GM21515 (cell line): Measurements from ENCODE around the gene RAF1.
"Not testable (repeated sequence)": the region's sequence is repeated elsewhere in the genome, so short reads cannot be mapped to it uniquely, and the experiment has no call there.

Experiments
- ATAC-seq: cut with Tn5 transposase; IDR thresholded peaks from one replicate; pipeline ENCODE4 v1.9.1; 2021; ENCODE audit not compliant: unreplicated experiment

RAF1 gene

DNA sequence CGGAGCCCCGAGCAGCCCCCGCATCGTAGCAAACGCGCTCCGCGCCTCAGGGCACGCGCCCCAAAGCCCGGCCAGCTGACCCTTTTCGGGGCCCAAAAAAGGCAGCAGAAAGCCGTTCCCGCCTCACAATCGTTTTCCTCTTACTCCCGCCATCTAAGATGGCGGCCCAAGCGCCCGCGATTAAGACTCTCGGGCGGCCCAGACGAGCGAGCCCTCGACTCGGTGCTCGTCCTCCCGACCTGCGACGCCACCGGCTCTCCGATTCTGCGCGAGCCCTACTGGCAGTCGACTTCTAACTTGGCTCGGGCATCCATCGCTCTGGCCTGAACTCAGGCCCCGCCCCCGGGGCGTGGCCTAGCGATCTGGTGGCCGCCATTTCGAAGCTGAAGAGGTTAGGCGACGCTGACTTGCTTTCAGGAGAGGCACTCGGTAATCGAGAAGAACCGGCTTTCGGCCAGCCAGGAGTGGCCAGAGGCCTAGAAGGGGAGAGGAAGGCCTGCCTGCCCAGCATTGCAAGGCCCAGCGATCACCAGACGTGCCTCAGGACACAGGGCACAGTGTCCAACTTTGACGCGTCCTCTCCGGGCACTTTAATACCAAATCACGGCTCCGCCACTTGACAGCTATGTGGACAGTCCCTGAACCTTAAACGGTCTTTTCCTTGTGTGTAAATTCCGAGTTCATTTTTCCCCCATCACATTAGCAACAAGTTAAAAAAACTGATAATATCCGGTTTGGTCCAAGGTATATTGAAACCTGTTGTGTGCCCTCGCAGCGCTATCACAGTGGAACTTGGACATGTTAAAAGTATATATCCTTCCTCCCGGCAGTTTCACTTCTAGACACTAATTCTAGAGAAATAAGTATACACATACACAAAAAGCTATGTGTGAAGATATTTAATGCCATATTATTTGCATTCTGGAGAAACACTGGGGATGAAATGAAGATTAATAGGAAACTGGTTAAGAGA lies at the start of gene RAF1:
TSS of gene RAF1 (minus strand) at position 182 of the 973 bp plus-strand sequence. CDS start 45,396 bp downstream, outside the sequence.
- ATAC-seq: peak; percentile 93

DNA sequence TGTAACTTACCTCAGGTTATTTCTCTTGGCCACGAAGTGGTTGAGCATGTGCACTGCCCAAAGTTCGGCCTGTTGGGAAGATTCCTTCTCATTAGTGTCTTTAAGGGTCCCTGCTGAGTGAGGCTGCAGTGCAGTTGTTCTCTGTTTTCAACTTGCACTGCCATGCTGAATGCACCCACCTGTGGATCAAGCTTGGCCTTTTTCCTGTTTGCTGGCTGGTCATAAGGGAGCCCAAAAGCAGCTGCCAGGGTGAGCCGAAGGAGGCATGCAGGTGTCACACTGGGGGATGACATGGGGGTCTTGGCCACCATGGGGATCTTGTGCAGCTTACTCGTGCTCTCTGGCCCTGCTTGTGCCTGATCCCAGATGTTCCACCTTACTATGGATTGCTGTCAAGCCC lies 46.1 kb upstream of the RAF1 start:
- ATAC-seq: no peak

DNA sequence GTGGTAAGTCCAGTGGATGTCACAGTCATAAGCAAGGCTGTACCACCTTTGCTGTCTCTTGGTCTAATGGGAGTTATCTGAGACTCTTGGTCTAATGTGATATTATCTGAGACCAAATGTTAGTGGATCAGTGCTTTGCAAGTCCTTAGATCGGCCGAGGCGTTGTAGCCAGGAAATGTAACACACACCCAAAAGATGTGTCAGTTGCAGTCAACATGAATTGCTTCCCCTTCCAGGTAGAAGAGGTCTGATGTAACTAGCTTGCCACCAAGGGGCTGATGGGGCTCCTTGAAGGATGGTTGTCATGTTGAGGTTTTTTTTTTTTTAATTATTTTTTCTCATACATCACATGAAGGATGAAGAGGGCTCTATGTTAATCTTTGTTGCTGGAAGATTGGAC lies 45.4 kb upstream of the RAF1 start:
- no peak for ATAC-seq

DNA sequence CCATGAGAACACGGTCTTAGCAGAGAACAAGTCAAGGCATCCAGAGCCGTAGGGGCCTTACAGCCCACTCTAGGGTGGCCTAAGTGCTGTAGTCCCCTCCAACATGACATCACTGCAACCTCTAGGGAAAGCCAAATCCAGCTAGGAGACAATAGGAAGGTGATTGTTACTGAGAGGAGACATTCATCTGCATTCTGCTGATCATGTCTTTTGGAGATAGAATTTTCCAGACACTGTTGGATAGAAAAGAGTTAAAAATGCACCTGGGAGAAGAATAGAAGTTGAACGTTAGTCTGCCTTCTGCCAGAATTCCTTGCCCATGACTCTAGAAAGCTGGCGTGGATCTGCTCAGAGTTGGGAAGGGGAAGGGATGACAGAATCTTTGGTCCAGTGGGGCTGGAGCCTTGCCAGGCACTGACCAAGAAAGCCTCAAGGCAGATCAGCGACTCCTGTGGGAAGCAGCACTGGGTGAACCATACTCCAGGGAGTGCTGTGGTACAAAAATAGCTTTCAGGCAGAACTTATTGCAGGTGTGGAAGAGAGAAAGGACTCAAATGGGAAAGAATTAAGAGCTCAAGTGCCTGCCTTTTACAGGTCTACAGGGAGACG lies 44.8 kb upstream of the RAF1 start:
- ATAC-seq: no peak

DNA sequence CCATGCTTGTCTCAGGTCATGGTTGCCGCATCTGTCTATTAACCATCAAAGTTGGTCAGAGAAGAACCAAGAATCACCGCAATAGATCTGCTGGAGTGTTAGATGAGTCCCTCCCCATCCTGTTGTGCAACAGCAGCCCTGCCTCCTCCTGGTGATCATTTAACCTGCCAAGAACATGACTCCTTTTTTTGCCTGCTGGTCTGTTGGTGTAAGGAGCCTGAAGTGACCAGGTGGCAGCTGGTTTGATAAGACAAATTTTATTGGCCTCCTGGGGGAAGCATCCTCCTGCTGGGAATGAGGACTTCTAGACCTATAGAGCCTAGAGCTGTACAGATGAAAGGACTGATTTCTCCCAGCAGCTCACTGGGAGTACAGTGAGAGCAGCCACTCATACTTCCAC lies 43.5 kb upstream of the RAF1 start:
- no peak for ATAC-seq

DNA sequence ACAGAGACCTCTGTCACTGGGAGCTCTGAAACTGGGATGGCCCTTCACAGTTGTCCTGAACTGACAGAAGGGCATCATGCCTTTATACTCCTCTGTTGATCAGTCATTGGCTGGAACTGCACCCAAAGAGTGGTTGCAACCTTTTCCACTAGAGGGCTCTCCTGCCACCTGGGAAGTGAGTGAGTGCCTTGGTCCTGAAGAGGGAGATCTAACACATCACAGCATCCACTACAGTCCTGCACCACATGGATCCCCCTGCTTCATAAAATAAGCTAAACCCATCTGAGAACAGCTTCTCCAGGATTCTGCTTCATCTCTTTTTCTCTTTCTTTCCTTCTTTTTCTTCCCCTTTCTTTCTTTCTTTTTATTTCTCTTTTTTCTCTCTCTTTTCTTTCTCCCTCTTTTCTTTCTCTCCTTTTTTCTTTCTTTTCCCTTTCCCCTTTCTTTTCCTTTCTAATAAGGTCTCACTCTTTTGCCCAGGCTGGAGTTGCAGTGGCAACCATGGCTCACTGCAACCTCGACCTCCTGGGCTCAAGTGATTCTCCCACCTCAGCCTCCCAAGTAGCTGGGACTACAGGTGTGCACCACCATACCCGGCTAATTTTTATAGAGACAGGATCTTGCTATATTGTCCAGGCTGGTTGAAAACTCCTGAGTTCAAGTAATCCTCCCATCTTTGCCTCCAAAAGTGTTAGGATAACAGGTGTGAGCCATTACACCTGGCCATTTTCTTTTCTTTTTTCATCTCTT lies 42.8 kb upstream of the RAF1 start:
- no peak for ATAC-seq

DNA sequence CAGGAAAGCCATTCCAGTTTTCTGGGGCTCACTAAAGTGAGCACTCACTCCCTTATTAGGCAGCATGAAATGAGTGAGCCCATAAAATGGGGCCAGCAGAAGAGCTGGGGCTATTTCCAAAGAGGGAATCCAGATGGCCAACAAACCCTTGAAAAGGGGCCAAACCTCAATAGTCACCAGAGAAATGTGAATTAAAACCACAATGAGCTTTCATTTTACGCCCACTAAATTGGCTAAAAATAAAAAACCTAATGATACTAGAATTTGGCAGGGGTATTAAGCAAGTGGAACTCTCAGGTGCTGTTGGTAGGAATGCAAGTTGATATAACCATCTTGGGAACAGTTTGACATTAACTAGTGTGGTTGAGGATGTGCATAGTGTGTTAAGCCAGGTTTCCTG lies 42.1 kb upstream of the RAF1 start:
- no peak for ATAC-seq

DNA sequence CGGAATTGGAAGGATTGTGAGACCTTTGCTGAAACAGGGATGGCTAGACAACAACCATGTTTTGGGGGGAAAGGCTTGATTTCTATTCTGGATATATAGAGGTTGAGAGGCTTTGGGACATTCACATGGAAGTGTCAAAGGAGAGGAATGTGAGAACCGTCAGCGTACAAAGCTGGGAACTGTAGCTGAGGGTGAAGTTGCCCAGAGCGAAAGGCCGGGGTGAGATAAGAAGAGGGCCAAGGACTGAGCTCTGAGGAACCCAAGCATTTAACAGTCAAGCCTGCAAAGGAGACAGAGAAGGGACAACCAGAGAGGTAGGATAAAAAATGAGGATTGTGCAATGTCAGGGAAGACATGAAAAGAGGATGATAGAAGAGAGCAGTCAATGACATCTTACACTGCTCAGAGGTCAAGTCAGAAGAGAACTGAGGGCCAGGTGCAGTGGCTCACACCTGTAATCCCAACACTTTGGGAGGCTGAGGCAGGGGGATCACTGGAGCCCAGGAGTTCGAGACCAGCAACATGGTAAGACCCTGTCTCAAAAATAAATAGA lies 41.5 kb upstream of the RAF1 start:
- ATAC-seq: no peak

DNA sequence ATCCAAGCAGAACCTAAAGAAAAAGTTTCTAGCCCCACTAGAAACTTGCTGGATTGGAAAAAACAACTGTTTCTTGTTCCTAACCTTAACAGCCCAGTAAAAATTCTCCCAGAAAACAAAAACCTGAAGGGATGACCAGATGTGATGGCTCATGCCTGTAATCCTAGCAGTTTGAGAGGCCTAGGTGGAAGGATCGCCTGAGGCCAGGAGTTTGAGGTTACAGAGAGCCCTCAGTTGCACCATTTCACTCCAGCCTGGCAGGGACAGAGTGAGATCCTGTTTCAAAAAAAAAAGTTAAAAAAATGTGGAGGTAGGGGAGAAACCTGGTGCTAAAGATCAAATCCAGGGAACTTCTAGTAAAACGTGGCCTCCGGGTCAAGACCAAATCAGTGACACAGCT lies 38.6 kb upstream of the RAF1 start:
- ATAC-seq: no peak

DNA sequence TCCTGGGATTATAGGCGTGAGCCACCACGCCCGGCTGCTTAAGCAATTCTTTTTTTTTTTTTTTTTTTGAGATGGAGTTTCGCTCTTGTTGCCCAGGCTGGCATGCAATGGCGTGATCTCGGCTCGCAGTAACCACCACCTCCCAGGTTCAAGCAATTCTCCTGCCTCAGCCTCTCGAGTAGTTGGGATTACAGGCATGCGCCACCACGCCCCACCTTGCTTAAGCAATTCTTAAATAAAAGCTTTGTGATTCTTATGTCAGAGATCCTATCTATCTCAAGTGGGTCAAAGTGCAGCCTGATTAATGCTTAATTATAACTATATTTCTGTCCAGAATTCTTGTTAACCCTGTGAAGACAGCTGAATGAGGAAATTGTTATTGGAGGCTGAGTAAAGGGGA lies 37.7 kb upstream of the RAF1 start:
- not testable (repeated sequence) for ATAC-seq

DNA sequence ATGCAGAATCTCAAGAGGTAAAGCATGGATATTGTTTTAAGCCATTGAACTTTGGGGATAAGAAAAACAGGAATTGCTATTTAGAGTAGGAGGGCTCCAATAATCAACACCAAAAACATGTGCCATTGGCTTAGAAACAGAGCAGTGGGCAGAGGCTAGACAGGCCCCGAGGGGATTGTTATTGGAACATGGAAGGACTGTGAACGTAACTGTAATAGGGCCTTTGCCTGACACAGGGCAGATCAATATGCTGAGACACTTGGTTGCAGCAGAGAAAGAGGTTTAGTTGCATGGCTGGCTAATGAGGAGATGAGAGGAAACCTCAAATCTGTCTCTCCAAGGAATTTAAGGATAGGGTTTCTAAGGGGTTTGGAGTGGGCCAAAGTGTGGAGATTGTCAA lies 36.9 kb upstream of the RAF1 start:
- no peak for ATAC-seq

DNA sequence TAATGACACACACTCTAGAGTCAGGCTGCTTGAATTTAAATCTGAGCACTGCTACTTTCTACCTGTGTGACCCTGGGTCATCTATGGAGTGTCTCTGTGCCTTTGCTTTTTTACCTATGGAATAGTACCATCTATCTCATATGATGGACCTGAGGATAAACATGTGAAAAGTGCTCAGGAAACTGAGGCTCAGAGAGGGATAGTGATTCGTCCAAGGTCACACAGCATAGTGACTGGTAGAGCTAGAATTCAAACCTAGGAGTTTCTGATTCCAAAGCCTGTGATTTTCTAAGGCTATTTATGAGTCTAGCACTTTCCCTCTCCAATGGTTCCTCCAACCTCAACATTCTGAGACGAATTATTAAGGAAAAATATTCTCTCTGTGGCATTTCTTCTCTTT lies 32.0 kb upstream of the RAF1 start:
- ATAC-seq: no peak

DNA sequence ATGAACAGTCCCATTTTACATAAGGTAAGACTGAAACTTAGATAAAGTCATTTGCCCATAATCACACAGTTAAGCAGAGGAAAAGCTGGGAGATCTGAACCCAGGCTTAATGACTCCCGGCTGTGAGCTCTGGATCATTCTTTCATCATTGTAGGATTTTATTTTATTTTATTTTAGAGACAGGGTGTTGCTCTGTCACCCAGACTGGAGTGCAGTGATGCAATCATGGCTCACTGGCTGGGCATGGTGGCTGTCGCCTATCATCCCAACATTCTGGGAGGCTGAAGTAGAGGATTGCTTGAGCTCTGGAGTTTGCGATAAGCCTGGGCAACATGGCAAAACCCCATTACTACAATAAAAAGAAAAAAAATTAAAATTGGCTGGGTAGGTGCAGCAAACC lies 31.2 kb upstream of the RAF1 start:
- no peak for ATAC-seq

DNA sequence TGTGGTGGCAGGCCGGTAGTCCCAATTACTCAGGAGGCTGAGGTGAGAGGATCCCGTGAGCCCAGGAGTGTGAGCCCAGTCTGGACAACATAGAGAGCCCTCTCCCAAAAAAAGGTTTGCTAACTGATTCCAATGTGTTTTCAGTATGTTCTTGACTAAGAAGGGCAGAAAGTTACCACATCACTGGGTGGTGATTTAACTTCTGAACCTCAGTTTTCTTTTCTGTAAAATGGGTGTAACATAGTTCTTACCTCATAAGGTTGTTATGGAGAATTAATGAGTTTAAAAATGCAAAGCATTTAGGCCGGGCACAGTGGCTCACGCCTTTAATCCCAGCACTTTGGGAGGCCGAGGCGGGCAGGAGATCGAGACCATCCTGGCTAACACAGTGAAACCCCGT lies 28.5 kb upstream of the RAF1 start:
- ATAC-seq: no peak

DNA sequence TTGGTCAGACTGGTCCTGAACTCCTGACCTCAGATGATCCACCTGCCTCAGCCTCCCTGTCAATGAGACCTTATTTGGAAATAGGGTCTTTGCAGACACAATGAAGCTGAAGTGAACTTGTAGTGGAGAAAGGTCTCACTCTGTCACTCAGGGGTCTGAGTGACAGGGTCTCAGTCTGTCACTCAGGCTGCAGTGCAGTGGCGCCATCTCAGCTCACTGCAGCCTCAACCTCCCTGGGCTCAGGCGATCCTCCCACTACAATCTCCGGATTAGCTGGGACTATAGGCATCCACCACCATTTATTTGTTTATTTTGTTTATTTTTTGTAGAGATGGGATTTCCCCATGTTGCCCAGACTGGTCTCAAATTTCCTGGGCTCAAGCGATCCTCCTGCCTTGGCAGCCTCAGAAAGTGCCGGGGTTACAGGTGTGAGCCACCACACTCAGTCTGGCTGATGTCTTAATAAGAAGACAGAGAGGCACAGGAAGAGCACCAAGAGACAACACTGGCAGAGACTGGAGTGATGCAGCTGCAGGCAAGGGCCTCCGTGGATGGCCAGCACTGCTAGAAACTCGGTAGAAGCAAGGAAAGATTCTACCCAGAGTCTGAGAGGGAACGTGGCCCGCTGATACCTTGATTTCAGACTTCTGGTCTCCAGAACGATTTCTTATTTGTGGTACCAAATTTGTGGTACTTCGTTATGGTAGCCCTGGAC lies 26.2 kb upstream of the RAF1 start:
- ATAC-seq: no peak

DNA sequence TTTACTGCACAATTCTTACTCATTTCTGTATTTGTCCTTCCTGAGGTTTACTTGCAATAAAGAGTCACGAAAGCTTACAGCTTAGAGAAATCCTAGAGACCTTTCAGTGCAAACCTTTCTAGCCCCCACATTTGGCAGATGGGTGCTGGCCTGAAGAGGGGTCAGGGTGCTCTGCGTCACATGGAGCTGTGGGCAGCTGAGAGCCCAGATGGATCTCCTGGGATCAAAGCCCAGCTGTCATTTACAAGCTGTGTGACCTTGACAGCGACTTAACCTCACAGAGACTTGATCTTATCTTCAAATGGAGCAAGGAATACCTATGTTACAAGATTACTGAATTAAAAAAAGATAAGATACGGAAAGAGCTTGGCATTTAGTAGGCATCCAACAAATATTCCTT lies 24.0 kb upstream of the RAF1 start:
- ATAC-seq: no peak

DNA sequence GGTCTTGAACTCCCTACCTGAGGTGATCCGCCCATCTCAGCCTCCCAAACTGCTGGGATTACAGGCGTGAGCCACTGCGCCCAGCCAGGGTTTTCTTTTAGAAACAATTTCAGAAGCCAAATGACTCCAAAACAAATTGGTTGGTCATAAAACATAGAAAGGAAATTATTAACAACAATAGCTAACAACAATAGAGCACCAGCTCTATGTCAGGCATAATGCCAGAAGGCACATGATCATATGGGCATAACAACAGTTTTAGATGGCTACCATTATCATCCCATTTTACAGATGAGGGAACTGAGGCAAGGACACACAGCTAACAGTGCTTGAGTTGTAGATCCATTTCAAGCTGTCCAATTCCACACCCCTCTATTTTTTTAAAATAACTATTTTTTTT lies 22.2 kb upstream of the RAF1 start:
- ATAC-seq: no peak

DNA sequence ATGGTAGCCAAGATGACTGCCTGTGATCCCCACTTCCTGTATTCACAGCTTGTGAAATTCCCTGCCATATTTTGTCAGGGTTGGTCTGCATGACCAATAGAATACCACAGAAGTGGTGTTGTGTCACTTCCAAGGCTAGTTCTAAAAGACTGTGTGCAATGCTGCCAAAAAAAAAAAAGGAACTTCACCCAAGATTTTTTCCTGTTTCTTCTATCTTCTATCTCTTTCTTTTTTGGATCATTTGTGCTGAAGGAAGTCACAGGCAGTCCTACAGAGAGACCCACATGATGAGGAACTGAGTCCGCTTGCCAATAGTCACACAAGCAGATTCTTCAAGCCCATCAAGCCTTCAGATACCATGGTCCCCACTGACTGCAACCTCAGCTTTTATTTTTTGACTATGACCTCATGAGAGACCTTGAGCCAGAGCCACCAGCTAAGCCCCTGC lies 18.1 kb upstream of the RAF1 start:
- ATAC-seq: no peak

DNA sequence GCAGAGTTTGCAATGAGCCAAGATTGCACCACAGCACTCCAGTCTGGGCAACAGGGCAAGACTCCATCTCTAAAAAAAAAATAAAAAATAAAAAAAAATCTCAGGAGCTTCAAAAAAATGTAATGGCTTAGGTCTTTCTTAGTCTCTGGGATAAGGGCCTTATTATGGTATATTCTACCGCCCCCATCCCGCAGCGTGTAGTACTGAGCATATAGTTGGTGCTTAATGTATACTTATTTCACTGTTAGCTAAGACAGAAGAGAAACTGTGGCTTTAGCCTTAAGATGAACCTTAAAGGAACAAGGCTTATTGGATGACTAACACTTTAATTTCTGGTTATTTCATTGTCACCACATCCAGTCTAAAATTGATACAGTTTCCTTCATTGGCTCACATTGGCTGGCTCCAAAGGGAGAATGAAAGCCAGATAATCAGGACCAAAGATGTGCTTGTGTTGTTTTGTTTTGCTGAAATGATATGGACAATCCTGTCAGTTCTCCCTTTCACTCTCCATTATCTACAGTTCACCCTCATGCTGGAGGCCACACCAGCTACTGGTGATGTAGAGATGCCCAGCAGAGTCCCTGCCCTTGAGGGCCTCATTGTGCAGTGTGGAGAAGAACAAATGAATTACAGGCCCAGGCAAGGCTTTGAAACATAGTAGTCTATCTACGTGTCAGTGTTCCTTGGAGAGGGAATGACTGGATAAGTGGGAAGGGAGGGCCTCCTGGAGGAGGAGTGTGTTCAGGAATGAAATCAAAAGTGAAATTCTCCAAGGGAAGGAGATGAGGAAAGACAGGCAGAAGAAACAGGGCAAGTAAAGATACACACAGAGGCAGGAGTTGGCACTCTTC lies 17.4 kb upstream of the RAF1 start:
- no peak for ATAC-seq

DNA sequence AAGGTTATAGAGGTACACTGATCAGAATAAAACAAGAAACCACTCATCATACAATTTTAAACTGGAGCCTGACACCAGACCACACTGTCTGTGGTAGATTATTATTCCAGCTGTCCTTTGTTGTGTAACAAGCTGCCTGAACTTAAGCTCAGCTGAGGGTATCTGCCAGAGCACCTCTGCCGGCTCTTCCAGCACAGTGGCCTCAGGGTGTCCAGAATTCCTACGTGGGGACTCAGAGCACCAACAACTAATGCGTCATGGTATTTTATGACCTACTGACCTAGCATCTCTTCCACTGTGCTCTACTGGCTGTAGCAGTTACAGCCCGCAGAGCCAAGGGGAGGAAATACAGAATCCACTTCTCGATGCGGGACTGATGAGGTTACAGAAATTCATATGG lies 15.6 kb upstream of the RAF1 start:
- no peak for ATAC-seq
